ENCODE results near the gene ZC3H10.

DNA sequence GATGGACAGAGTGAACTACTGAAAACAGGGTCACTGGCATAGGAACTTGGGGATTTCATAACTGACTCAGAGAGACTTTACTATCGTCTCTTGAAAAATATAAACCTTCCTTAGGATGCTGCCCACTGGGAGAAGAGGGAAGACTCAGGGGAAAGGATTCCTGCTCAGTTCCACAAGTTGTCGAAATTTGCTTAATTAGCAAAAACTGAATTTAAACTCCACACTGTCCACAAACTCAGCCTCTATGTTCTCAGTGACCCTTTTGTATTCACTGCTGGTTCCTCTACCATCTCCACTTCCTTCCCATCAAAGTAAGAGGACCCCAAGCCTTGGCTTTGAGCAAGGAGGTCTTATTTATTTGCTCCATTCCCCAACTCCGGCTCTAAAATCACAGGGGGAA is 27.2 kb downstream of the ZC3H10 start:
- TF ChIP-seq, protein P1, sequence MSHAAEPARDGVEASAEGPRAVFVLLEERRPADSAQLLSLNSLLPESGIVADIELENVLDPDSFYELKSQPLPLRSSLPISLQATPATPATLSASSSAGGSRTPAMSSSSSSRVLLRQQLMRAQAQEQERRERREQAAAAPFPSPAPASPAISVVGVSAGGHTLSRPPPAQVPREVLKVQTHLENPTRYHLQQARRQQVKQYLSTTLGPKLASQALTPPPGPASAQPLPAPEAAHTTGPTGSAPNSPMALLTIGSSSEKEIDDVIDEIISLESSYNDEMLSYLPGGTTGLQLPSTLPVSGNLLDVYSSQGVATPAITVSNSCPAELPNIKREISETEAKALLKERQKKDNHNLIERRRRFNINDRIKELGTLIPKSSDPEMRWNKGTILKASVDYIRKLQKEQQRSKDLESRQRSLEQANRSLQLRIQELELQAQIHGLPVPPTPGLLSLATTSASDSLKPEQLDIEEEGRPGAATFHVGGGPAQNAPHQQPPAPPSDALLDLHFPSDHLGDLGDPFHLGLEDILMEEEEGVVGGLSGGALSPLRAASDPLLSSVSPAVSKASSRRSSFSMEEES (CRISPR knock-in tag; IDR thresholded peaks at IDR 0.05) = no peak
- TF ChIP-seq ZBTB20 (CRISPR knock-in tag; IDR thresholded peaks at IDR 0.05; ENCODE audit: borderline replicate concordance, low read depth) (no peak), RAD21 (CRISPR knock-in tag; IDR thresholded peaks at IDR 0.05) (no peak), ZNF274 (CRISPR knock-in tag; IDR thresholded peaks at IDR 0.05) (no peak)

All from HepG2 (cell line).